ENCODE measurements around the gene TRIM33.
"Not testable (repeated sequence)": the region's sequence is repeated elsewhere in the genome, so short reads cannot be mapped to it uniquely, and the experiment has no call there.

Gene TRIM33

DNA sequence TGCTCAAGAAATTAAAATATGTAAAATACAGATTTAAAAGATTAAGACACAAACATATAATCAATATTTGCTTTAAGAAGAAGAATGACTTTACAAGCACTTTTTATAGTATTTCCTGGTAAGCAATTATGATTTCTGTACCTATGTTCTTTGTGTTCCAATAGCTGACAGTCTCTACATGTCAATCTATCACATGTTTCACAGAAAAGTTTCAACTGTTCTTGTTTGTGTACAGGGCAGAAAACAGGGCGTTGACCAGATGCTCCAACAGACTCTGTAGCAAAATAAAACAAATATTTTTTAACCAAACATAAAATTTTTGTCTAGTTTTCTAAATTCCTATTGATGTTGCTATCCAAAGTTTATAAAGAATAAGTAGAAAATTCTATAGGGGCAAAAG is 48.0 kb downstream of the TRIM33 start:
- DNase-seq = no peak

DNA sequence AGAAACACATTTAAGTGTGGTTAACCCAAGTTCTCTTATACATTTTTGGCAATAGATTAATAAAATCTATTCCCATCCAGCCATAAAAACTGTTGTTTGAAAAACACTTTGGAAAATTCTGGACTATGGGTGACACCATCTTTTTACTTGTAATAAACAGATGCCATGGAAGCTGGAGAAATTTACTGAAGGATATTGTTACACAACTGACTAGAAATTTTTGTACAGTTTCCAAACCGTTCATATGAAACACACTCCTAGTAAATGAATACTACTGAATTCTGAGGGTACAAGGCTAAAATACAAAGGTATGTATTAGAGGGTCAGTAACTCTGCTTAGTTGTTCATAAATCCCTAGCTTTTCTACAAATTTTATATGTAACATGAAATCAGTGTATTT is 48.7 kb downstream of the TRIM33 start:
- DNase-seq = no peak

DNA sequence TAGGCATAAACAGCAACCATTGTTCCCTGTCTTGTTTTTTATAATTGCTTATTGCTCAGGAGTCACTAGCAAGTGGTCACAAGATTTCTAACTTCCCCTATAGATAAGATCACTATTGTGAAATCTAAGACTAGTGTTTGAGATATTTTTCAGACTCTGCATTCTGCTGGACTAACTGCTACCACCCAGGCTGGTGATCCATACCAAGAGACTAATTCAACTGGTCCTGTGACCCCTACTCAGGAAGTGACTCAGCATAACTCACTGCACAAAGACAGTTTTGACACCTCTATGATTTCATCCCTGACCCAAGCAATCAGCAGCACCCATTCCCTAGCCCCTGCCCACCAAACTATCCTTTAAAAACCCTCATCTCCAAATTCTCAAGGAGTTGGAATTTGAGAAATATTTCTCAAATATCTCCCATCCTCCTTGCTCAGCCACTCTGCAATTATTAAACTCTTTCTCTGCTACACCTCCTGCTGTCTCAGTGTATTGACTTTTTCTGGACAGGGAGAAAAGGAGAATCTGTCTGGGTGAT is 52.7 kb downstream of the TRIM33 start:
- DNase-seq = no peak

DNA sequence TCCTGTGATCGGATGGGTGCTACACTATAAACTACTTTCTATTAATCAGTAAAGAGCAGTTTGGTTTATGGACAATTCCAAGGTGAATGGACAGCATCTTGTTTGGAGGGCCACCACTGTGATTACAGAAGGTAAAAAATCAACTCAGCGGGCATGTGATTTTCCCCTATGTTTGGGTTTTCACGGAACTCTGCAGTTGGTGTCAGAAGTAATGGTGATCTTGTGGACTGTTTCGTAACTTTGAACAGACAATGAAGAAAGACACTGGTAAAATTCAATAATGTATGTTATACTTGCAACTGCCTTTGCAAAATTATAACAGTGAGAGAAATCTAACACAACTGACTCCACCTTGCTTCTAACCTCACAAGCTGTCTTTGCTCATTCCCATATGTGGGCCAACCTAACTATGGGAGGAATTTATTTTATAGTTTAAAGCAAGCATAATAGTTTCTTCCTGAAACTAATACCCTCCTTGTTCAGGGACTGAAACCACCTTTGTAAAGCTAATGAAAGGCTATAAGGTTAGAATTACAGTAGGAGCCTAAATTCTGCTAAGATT is 53.2 kb downstream of the TRIM33 start:
- DNase-seq = no peak

DNA sequence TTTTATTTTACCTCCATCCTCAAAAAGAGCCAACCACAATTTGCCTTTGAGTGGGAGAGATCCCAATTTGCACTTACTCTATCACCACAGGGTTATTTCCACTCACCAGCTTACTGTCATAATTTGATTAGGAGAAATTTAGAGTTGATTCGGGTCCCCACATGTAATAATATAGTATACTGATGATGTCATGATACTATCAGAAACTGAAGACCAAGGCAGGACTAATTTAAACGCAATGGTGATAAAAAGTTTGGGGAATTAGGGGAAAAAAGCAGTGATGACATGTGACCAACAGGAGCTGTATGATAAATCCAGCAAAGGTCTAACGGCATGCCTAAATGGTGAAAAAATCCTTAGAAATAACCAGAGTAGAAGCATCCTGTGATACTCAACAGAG is 54.4 kb downstream of the TRIM33 start:
- no peak for DNase-seq

DNA sequence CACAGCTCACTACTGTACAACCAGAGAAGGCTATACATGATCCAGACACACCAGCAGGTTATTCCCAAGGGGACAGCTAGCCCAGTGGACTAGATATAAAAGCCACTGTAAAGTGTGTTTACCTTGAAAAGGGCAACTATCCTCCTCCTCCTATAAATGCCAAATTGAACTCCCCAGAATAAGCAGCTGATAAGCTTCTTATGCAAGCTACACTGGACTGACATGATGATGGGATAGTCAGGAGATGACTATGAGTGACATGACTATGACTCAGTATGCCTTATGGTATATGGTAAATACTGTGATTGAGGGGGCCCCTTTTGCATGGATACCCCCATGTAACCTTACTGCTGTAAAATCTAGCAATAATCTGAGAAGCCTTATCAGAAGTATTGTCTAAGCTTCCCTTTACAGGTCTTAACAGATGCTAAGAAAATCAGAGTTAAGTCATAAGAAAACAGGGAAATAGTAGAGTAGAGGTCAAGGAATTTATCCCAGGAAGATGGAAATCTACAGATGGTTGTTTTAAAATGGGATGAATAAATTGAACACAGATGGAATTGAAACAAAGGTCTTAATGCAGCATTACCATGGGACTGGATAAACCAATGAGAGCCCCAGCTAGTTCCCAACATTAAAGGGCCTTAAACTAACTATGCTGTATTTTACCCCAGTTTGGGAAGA is 55.8 kb downstream of the TRIM33 start:
- DNase-seq = no peak

DNA sequence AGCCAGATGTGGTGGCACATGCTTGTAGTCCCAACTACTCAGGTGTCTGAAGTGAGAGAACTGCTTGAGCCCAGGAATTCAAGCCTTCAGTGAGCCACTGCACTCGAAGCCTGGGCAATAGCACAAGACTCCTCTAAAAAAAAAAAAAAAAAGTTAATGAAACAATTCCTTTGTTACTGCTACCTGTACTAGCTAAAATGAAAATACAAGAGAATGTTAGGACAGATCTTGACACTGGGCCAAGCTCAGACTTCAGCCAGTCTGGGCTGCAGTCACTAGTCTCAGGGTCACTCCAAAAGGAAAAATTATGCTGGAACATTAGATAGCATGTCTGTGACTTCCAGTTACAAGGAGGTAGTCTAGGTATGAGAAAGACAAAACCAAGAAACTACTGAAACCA is 56.5 kb downstream of the TRIM33 start:
- no peak for DNase-seq

DNA sequence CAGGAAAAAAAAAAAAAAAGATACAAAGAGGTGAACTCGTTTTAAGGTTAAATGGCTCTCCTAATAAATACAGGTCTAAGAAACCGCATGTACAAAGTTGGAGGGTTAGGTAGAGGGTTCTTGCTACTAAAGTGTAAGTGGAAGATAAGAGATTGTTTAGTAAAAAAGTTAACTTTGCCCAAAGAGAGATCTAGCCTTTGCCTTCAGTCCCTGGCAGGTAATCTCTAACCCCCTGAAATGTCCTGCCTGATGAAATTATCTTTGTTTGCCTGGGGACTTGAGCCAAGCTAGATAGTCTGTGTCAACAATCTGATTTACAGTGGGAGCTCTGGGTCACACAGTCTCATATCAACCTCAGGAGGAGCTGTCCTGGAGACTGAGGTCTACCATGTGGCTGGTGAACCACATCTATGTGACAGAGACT is 57.6 kb downstream of the TRIM33 start:
- no peak for DNase-seq

DNA sequence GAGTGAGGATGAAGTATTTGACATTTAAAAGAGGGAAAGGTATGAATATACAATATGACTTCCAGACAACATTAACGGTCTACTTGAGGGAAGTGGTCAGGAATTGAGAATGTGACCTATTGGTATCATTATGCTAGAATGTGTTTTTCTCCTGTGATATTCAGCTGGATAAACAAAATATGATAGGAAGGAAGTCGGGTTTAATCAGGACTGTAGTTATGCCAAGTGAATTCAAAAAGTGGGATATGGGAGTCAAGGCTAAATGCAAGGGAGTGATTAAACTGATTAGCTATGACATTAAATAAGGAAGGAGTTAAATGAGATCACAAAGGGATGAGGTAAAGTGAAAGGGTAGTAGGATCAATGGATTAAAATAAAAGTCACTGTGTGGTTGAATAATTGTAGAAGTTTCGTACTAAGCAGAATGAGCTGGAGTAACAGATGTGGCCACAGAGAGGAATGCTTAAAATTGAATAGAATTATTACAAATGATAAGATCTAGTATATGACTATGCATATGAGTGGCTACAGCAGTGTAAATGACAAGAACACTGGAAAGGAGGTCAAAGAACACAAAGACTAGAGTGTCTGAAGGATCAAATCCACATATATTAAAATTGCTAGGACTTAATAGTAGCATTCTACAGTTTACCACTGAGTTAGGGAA is 62.5 kb downstream of the TRIM33 start:
- DNase-seq = no peak

DNA sequence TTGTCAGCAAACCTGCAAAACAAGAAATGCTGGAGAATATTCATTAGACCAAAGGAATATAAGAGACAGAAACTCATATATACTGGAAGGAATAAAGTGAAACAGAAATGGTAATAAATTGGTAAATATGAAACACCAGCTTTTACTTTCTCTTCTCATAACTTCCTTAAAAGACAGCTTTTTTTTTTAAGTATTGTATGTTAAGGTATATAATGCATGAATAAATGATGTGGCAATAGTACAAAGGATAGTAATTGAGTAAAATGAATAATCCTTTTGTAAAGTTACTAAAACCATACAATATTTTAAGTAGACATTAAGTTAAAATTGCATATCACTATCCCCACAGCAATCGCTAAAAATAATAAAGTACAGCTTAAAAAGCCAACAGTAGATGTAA is 64.8 kb downstream of the TRIM33 start:
- no peak for DNase-seq

DNA sequence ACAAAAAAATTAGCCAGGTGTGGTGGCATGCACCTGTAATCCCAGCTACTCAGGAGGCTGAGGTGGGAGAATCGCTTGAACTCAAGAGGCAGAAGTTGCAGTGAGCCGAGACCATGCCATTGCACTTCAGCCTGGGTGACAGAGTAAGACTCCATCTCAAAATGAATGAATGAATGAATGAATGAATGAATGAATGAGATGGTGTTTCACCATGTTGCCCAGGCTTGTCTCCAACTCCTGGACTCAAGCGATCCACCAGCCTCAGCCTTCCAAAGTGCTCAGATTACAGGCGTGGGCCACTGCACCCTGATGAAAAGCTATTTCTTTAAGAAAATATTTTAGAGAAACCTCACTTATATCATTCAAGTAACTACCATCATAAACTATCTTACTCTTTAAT is 67.8 kb downstream of the TRIM33 start:
- not testable (repeated sequence) for DNase-seq

DNA sequence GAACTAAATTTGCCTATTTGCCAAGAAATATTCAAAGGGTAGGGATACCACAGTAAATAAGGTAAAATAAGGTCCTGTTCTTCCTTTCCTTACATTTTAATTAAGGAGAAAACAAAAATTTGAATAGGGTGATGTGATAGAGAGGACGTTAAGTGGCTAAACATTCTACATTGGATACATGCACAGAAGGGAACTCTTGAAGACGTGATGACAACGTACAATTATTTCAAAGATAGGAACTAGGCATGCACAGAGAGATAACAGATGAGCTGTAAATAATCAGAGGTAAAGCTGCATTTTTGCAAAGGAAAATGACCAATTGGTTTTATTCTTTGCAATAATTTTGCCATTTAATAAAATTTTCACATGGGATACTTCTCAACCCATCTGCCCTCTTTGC is 69.7 kb downstream of the TRIM33 start:
- DNase-seq = no peak

DNA sequence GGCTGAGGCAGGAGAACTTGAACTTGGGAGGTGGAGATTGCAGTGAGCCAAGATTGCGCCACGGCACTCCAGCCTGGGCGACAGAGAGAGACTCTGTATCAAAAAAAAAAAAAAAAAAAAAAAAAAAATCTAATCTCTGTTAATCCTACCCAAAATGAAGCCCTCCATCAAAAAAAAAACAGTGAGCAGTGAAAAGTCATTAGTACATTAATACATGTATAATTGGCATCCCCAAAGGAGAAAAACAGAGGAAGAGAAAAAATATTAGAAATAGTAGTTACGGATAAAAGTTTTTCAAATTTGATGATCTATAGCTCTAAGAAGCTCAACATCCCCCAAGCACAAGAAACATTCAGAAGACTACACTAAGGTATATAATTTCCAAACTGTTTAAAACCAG is 71.6 kb downstream of the TRIM33 start:
- DNase-seq = no peak

DNA sequence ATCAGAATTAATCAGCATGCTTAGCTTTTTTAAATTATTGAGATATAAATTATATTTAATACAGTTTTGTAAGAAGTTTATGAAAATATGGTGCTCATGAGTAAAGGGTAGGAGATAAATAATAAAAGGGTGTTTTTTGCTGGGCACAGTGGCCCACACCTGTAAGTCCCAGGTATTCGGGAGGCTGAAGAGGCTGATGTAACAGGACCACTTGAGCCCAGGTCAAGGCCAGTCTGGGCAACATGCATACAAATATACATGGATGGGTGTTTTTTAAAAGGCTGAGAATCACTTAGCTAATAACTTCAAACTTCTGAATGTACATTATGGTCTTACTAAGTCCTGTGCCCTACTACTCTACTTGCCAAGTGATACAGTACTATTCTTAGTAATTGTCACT is 73.2 kb downstream of the TRIM33 start:
- no peak for DNase-seq

DNA sequence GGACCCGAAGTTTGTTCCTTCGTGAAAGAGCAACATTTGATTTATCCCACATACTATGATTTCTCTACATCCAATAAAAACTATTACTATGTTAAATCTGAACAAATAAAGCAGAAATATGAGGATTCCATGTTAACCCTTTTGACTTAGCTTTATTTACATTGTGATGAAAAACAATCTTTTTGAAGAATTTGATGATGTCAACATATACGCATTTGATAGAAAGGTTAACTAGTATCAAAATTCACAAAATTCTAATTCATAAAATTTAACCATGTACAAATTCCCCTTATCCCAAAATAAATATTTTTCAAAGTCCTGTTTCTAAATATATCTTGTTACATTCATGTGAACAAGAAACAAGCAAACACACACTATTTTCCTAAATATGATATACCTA is 74.2 kb downstream of the TRIM33 start:
- DNase-seq = no peak

DNA sequence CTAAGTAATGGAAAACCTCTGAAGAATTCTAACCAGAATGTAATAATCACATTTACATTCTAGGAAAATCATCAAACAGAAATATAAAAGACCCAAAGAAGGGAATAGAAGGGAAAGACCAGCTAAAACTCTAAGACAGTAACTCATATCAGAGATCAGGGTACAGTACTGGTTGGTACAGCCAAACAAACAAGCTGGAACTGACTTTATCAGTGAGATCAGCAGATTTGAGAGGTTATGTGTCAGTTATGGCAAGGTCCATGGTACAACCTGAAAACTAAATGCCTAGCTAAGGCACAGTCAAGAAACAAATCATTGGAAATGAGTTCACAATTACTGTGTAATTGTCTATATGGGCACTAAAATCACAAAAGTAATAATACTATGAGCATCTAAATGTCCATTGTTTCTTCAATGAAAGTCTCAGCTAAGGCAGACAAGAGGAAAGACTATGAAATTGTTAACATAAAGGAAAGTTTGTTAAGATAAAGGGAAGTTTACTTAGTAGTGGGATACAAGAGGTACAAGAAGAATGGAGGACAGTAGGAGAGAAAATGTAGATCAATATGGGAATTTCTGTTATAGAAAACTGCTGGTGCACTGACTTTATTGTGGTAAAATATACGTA is 75.8 kb downstream of the TRIM33 start:
- no peak for DNase-seq

DNA sequence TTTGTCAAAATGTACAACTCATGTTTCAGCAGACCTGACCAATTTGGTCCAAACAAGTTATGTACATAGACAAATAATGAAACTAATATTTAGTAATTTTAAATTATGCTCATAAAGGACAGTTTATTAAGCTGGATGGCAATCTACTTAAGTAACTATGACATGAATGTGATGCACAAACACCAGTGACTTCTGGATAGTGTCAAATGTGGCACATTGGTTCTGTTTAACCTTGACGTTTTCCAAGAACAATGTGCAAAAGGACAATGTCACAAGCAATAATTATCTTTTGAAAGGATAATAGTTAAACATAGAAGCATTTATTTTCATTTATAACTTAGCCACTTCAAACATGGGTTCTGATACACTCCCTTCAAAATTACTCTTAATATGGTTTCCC is 80.0 kb downstream of the TRIM33 start:
- no peak for DNase-seq

DNA sequence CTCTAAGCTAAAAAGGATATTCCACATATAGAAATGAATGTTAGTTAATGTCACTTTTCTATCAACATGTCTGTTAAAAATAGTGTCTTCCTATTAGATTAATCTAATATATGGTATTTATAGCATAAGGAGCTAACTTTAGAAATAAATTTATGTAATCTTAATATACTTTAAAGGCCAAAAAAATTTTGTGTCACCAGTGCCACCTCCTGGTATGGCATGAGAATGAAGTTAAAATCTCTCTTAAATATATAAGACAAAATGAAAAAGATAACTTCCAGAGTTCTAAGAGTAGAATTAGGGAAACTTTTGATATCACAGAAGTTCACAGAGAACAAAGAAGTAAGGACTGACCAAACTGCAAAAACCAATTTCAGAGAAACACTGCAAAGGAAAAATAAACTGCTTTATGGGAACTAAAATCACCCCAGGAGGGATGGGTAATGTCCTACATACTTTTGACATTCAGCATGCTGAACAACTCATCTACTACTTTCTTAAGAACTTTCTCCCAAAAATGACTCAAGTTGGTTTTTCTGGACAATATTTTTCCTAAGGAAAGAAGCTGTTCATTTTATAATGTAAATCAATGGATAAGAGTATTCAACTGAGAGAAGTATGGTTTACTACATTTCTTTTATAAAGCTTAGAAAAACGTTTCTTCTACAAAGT is 82.8 kb downstream of the TRIM33 start:
- no peak for DNase-seq

DNA sequence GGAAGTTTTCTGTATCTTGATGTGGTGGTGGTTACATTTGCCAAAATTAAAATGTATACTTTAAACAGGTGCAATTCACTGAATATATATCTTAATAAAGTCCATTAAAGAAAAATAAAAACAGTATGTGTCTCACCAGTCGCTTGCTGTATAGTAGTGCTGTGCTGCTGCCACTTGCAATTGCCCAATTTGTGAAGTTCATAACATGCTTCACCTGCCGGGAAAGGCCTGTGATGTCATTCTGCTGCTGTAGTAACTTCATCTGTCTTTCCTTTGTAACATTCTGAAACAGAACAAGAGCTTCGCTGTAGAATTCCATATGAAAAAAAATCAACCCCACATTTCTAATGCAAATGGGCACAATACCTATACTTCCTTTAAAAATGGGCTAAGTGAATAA is 83.4 kb downstream of the TRIM33 start:
- no peak for DNase-seq

DNA sequence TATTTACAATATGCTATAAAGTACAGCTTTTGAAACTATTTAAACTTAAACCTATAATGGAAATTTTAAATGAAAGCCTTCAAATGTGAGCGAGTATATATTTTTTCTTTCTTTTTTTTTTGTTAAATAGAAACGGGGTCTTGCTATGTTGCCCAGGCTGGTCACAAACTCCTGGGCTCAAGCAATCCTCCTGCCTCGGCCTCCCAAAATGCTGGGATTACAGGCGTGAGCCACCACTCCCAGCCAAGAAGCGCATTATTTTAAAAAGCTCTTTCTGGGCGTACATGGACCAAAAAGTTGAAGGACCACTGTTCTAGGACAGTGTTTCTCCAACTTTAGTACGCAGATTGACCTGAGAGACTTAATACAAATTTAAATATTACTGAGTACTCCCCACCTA is 87.5 kb downstream of the TRIM33 start:
- DNase-seq = no peak

DNA sequence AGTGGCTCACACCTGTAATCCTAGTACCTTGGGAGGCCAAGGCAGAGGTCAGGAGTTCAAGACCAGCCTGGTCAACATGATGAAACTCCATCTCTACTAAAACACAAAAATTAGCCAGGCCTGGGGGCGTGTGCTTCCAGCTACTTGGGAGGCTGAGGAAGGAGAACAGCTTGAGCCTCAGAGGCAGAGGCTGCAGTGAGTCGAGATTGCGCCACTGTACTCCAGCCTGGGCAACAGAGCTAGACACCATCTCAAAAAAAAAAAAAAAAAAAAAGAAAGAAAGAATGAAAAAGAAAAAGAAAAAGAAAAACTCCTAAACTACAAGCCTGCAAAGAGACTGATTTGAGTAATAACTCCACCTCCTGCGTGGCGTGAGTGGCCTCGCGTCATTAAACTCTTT is 92.1 kb downstream of the TRIM33 start:
- DNase-seq = not testable (repeated sequence)

DNA sequence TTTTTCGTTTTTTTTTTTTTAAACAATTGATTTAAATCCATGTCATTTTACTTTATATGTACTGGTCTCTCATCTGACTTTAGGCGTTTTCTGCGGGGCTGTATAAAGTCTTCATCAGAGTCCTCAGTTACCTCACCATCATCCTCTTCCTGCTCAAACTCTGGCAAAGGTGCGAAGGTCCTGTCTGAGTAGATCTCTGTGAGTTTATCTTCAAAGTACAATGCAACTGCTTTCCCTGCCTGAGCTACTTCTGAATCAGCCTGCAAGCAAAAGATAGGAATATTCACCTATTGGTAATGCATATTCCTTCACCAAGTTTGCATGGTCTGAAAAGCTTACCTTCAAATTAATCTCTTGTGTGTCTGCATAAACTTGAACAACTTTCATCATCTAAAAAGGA is 113.4 kb downstream of the TRIM33 start:
- no peak for DNase-seq

DNA sequence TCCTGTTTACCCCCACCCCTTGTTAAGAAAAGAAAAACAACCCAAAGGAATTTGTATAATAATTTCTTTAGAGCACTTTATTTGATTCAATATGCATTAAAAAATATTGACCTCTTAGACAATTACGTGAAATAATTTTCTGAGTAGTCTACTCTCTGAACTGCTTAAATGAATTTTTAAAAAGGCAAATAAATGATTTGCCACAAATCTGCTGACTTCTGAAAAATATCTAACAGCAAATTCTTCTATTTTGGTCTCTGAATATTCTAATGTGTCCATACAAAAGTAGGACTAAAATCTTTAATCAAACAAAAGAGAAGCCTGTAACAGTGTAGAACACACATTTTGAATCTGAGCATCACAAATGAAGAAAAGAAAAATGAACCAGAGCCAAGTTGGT is 115.1 kb downstream of the TRIM33 start:
- DNase-seq = no peak

Measured in NCI-H2029 (cell line).